ENCODE measurements around the gene FBH1.
A peak's percentile ranks its signal among the peaks of the same experiment; 100 is the strongest.
"Not testable (repeated sequence)": the region's sequence is repeated elsewhere in the genome, so short reads cannot be mapped to it uniquely, and the experiment has no call there.

The FBH1 gene

GRCh38 chr10:5866451-5867081, 23.5 kb upstream of the FBH1 start:
- not testable (repeated sequence) for H3K4me1 Mint-ChIP-seq, H3K27ac Mint-ChIP-seq, H3K36me3 Mint-ChIP-seq, H3K4me3 Mint-ChIP-seq, H3K9me3 Mint-ChIP-seq, H3K27me3 Mint-ChIP-seq

DNA sequence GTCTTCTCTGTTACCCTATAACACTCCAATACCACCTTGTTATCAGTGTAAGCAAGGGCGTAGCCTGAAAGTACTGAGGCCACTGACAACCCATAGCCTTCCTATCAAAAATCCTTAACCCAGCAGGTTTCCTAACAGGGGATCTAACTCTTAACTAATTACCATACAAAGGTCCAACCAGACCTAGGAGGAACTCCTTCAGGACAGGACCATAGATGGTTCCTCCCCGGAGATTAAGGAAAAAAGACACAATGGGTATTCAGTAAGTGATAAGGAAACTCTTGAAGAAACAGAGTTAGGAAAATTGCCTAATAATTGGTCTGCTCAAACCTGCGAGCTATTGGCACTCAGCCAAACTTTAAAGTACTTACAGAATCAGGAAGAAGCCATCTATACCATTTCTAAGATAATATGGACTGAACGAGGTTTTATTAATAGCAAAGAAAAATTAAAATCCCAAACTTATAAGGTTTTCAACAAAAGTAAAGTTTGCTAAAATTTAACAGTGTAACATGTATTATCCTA, 22.9 kb upstream of the FBH1 start:
- H3K4me3 Mint-ChIP-seq, H3K4me1 Mint-ChIP-seq, H3K27ac Mint-ChIP-seq, H3K27me3 Mint-ChIP-seq, H3K36me3 Mint-ChIP-seq, H3K9me3 Mint-ChIP-seq: not testable (repeated sequence)

DNA sequence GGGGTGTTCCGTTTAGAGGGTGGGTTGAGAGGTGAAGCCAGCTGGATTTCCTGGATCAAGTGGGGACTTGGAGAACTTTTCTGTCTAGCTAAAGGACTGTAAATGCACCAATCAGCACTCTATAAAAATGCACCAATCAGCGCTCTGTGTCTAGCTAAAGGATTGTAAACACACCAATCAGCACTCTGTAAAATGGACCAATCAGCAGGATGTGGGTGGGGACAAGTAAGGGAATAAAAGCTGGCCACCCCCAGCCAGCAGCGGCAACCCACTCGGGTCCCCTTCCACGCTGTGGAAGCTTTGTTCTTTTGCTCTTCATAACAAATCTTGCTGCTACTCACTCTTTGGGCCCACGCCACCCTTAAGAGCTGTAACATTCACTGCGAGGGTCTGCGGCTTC, 21.7 kb upstream of the FBH1 start:
- not testable (repeated sequence) for H3K9me3 Mint-ChIP-seq, H3K4me3 Mint-ChIP-seq, H3K27me3 Mint-ChIP-seq, H3K36me3 Mint-ChIP-seq, H3K27ac Mint-ChIP-seq, H3K4me1 Mint-ChIP-seq

DNA sequence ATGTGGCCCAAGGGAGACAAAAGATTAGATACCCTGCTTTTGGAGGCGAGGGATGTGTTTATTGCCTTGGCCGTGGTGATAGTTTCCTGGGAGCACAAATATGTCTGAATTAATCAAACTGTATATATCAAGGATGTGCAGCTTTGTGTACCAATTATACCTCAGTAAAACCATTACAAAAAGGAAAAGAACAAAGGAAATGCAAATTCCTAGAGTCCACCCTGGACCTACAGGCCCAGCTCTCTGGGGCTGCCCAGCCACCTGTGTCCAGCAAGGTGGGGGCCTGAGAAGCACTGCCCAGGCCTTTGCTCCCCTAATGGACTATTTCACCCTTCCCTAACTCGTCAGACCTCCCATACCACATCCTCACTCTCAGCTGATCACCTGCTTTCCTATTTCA, 20.9 kb upstream of the FBH1 start:
- H3K36me3 Mint-ChIP-seq, result peaks cover 7% of the 10 kb centered on the region
- no peaks in the 10 kb centered on the region for H3K27me3 Mint-ChIP-seq
- no peak overlapping the region for H3K4me3 Mint-ChIP-seq
- peaks cover 5% of the 10 kb centered on the region for H3K4me1 Mint-ChIP-seq
- H3K9me3 Mint-ChIP-seq, result peaks cover 4% of the 10 kb centered on the region
- H3K27ac Mint-ChIP-seq, result no peak overlapping the region

DNA sequence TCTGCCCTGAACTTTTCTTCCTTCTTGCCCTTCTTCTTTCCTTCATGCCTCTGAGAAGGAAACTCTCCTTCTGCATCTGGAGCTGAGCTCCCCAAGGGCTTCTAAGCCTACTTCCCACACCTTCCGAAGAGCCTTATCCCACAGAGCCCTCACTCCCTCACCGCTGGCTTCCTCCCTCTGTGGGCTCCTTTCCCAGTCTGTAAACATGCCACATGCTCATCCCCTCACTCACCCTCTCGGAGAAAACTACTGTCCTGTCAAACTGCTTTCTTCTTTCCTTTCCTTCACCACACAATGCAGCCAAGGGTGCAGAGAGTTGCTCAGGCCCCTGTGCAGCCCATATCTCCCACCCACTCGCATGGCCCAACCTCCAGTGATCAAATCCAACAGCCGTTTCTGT, 18.4 kb upstream of the FBH1 start:
- H3K9me3 Mint-ChIP-seq, result peaks cover 4% of the 10 kb centered on the region
- H3K4me3 Mint-ChIP-seq, result no peak overlapping the region
- peaks cover 5% of the 10 kb centered on the region for H3K4me1 Mint-ChIP-seq
- no peaks in the 10 kb centered on the region for H3K27me3 Mint-ChIP-seq
- no peak overlapping the region for H3K27ac Mint-ChIP-seq
- peaks cover 7% of the 10 kb centered on the region for H3K36me3 Mint-ChIP-seq

GRCh38 chr10:5873515-5873995, 16.5 kb upstream of the FBH1 start:
- Mint-ChIP-seq H3K27me3 (no peaks in the 10 kb centered on the region), H3K36me3 (peaks cover 10% of the 10 kb centered on the region), H3K9me3 (peaks cover 3% of the 10 kb centered on the region), H3K4me1 (peaks cover 5% of the 10 kb centered on the region), H3K27ac (no peak overlapping the region), H3K4me3 (no peak overlapping the region)

DNA sequence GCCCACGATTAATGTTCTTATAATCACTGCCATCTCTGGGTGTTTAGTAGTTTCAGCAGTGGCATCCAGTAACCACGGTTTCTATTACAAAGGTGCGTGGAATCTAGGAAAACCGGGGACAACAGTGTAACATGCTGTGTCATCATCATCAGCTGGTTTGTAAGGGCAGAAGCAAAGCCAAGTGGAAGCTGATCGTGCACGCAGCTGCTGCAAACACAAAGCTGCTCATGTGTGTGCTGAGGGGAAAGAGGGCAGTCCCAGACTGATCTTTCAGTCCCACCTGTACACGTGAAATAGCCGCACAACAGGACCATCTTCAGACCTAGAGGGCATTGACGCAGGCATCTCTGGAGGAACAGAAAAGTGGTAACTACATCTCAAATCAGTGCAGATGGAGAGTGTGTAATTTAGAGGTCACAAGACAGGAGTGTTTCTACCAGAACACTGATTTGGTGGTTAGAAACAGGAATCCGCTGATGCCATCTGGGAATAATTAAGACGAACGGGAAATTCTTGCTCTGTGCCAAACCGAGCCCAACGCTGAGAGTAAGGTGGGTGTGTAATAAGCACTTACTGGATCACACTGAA, 13.8 kb upstream of the FBH1 start:
- Mint-ChIP-seq H3K27ac (no peak overlapping the region), H3K4me1 (peaks cover 5% of the 10 kb centered on the region), H3K27me3 (no peaks in the 10 kb centered on the region), H3K4me3 (no peak overlapping the region), H3K9me3 (no peaks in the 10 kb centered on the region), H3K36me3 (peaks cover 11% of the 10 kb centered on the region)

DNA sequence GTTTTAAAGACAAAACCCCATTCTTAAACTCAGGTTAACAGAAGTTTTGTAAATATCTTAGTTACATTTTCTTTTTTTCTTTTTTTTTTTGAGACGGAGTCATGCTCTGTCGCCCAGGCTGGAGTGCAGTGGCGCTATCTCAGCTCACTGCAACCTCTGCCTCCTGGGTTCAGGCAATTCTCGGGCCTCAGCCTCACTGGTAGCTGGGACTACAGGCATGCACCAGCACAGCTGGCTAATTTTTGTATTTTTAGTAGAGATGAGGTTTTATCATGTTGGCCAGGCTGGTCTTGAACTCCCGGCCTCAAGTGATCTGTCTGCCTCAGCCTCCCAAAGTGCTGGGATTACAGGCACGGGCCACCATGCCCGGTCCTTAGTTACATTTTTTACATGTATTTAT, 13.0 kb upstream of the FBH1 start:
- H3K4me1 Mint-ChIP-seq, H3K36me3 Mint-ChIP-seq, H3K4me3 Mint-ChIP-seq, H3K9me3 Mint-ChIP-seq, H3K27me3 Mint-ChIP-seq, H3K27ac Mint-ChIP-seq: not testable (repeated sequence)

GRCh38 chr10:5882961-5883360, 7.1 kb upstream of the FBH1 start:
- H3K9me3 Mint-ChIP-seq, result no peaks in the 10 kb centered on the region

DNA sequence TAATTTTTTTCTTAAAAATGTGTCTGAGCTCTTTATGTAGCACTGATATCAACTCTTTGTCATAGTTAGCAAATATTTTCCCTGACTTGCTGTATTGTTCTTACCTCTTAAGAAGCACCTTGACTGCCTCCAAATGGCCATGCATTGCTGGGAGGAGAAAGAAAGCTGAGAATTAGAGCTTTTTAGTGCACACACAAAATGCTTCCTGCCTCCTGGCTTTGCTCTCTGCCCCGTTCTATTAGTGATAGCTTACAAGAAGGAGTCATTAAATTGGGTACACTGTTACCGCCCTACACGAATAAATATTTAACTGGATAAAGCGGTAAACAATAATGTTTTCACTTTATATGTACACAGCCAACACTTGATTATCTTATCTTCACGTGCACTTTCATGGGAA, 4.4 kb upstream of the FBH1 start:
- Mint-ChIP-seq H3K9me3 (no peaks in the 10 kb centered on the region), H3K36me3 (peaks cover 8% of the 10 kb centered on the region), H3K27me3 (no peaks in the 10 kb centered on the region), H3K27ac (no peak overlapping the region), H3K4me3 (no peak overlapping the region), H3K4me1 (peaks cover 27% of the 10 kb centered on the region)

More at GRCh38 chr10:5882961-5883360, 7.1 kb upstream of the FBH1 start:
- Mint-ChIP-seq H3K4me1 (peaks cover 17% of the 10 kb centered on the region), H3K36me3 (peaks cover 13% of the 10 kb centered on the region), H3K4me3 (no peak overlapping the region), H3K27ac (no peak overlapping the region), H3K27me3 (no peaks in the 10 kb centered on the region)

DNA sequence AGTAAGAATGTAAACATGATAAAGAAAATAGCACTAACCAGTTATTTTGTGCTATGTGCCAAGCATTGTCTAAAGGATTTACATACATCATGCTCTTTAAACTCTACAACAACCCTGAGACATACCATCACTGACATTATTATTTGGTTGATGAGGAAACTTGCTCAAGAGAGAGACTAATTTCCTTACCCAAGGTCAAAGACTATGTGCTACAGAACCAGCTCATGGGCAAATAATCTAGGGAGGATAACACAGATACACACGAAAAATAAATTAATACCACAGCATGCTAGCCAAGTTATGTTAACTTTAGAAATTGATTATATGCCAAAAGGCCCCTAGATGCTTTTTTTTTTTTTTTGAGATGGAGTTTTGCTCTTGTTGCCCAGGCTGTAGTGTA, 3.0 kb upstream of the FBH1 start:
- H3K4me3 Mint-ChIP-seq, result peak overlapping the region; percentile 39
- peaks cover 39% of the 10 kb centered on the region for H3K4me1 Mint-ChIP-seq
- no peaks in the 10 kb centered on the region for H3K27me3 Mint-ChIP-seq
- H3K27ac Mint-ChIP-seq, result no peak overlapping the region
- peaks cover 8% of the 10 kb centered on the region for H3K36me3 Mint-ChIP-seq
- no peaks in the 10 kb centered on the region for H3K9me3 Mint-ChIP-seq

GRCh38 chr10:5887641-5888040, 2.4 kb upstream of the FBH1 start:
- Mint-ChIP-seq H3K4me1 (peaks cover 45% of the 10 kb centered on the region), H3K36me3 (peaks cover 8% of the 10 kb centered on the region), H3K9me3 (no peaks in the 10 kb centered on the region), H3K27me3 (no peaks in the 10 kb centered on the region), H3K4me3 (peak overlapping the region; percentile 95), H3K27ac (no peak overlapping the region)

DNA sequence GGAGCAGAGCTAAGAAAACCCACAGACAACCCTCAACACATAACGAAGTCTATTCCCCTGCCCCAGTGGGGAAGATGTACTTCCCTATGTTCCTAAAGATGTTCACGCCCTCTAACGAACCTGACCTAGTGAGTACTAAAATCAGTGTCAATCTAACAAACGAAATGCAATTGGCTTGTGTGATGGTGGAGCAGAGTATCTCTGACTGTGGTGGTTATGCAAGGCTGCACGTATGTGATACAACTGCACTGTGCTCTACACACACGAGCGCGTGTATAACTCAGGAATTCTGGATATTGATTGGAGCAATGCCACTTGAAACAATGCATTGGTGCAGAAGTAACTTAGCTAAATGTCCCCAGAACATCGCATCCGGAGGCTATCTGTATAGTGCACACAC, 1.7 kb upstream of the FBH1 start:
- H3K27ac Mint-ChIP-seq, result peak overlapping the region; percentile 30
- H3K4me3 Mint-ChIP-seq, result peak overlapping the region; percentile 95
- no peaks in the 10 kb centered on the region for H3K9me3 Mint-ChIP-seq
- peaks cover 8% of the 10 kb centered on the region for H3K36me3 Mint-ChIP-seq
- H3K27me3 Mint-ChIP-seq, result no peaks in the 10 kb centered on the region
- peaks cover 50% of the 10 kb centered on the region for H3K4me1 Mint-ChIP-seq

- Mint-ChIP-seq H3K4me3 (peak overlapping the region; percentile 95), H3K27ac (peak overlapping the region; percentile 30), H3K4me1 (peaks cover 57% of the 10 kb centered on the region), H3K27me3 (no peaks in the 10 kb centered on the region), H3K36me3 (peaks cover 5% of the 10 kb centered on the region), H3K9me3 (no peaks in the 10 kb centered on the region)
Measured at GRCh38 chr10:5888843-5889623, 1.0 kb upstream of the FBH1 start.

DNA sequence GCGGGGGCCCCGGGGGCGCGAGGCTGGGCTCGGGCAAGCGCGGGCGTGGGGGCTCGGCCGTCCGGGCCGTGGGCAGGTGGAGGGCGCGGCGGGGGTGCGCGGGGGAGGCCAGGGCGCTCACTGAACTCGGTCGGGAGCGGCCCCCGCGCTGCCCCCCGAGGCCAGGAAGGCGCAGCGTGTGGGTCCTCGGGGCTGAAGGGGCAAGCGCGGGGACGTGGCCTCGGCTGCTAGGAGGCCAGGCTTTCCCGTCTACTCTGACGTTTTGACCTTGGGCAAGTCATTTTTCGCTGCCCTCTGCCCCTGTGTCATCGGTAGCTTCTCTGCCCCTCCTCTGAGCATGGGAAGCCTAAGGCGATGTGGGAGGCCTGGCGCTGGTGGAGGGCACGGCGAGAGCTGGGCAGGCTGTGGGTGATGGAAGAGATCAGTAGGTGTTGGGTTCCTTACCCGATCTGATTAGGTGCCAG, 441 bp downstream of the FBH1 start:
- H3K36me3 Mint-ChIP-seq, result peaks cover 11% of the 10 kb centered on the region
- no peaks in the 10 kb centered on the region for H3K27me3 Mint-ChIP-seq
- H3K9me3 Mint-ChIP-seq, result no peaks in the 10 kb centered on the region
- H3K4me3 Mint-ChIP-seq, result peak overlapping the region; percentile 97
- H3K27ac Mint-ChIP-seq, result peak overlapping the region; percentile 89
- H3K4me1 Mint-ChIP-seq, result peaks cover 70% of the 10 kb centered on the region

- Mint-ChIP-seq H3K4me1 (peaks cover 70% of the 10 kb centered on the region), H3K27me3 (no peaks in the 10 kb centered on the region), H3K4me3 (peak overlapping the region; percentile 97), H3K9me3 (no peaks in the 10 kb centered on the region), H3K27ac (peak overlapping the region; percentile 89), H3K36me3 (peaks cover 10% of the 10 kb centered on the region)
Measured at GRCh38 chr10:5891009-5891408, 966 bp downstream of the FBH1 start.
